ENCODE results near the gene MRO.
"Not testable (repeated sequence)": the region's sequence is repeated elsewhere in the genome, so short reads cannot be mapped to it uniquely, and the experiment has no call there.

Gene MRO

DNA sequence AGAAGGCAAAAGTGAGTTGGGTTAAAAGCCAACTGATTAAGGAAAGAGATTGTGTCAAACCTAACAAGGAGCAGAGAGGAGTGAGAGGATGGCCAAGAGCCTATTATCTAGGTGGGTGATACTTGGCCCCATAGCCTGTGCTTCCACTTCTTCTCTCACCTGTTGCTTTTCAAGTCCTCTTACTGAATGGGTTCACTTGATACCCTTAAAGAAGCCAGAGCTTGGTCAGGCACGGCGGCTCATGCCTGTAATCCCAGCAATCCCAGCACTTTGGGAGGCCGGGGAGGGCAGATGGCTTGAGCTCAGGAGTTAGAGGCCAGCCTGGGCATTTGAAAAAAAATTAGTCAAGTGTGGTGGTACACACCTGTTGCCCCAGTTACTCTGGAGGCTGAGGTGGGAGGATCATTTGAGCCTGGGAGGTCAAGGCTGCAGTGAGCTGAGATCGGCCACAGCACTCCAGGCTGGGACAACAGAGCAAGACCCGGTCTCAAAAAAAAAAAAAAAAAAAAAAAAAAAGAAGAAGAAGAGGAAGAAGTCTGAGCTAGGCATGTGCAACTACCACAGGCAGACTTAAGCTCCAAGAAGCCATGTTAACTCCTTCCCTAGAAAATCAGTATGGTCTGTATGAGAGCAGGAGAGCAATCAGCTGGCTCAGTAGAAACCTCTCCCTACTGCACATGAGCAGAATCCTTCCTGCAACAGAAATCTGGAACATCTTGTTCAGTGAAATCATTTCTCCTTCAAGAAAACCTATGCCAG is 30.7 kb upstream of the MRO start:
- Histone ChIP-seq H3K27me3 (ENCODE audit: insufficient read depth, low read length) (no peaks in the 10 kb centered on the region), H3K27ac (ENCODE audit: low read depth, low read length) (no peak overlapping the region), H3K4me1 (ENCODE audit: insufficient read depth, low read length) (0 out of 2 replicates have a peak, but pooled peaks cover 4% of the 10 kb centered on the region), H3K36me3 (ENCODE audit: insufficient read depth, low read length) (no peaks in the 10 kb centered on the region), H3K9me3 (ENCODE audit: insufficient read depth, low read depth, low read length) (no peaks in the 10 kb centered on the region), H3K9ac (ENCODE audit: low read depth, low read length) (no peak overlapping the region), H3K4me3 (ENCODE audit: low read length) (no peak overlapping the region)
- 94% methylated on average over 4 of the region's 5 CpGs for WGBS

DNA sequence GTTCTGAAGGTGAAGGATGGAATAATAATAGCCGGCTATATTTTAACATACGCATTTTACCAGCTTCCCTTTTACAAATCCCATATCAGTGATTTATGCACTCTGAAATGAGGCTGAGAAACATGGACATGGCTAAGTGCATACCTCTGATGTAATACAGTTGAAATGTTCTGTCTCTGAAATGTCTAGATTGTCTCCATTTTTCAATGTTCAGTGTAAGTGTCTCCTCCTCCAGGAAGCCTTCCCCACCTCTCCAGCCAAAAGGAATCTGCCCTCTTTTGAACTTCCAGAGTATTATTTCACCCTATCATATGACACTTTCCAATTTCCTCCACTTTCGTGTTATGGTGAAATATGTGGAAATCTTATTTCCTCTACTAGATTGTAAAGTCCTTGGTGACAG is 29.6 kb upstream of the MRO start:
- Histone ChIP-seq H3K36me3 (ENCODE audit: insufficient read depth, low read length) (no peaks in the 10 kb centered on the region), H3K9ac (ENCODE audit: low read depth, low read length) (no peak overlapping the region), H3K9me3 (ENCODE audit: insufficient read depth, low read depth, low read length) (no peaks in the 10 kb centered on the region), H3K4me3 (ENCODE audit: low read length) (no peak overlapping the region), H3K4me1 (ENCODE audit: insufficient read depth, low read length) (0 out of 2 replicates have a peak, but pooled peaks cover 4% of the 10 kb centered on the region), H3K27ac (ENCODE audit: low read depth, low read length) (no peak overlapping the region), H3K27me3 (ENCODE audit: insufficient read depth, low read length) (no peaks in the 10 kb centered on the region)
- no CpG with 5 or more reads among the region's 3 CpGs for WGBS

DNA sequence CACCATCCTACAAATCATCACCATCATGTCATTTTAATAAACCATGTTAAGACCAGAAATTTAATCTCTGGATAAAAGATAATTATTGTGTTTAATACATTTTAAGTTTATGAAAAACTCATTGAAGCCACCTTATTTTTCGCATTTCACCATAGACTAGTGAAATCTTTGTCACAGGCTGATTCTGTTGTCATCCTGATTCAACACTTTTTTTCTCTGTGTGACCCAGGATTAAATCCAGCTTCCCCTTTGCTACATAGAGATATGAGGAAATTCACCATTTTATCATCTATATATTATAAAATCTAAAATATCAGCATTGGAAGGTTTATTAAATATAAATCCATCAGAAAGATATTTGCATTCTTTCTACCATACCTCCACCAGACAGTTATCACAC is 29.2 kb upstream of the MRO start:
- no peak overlapping the region for H3K9ac ChIP-seq (ENCODE audit: low read depth, low read length)
- no peaks in the 10 kb centered on the region for H3K4me1 ChIP-seq (ENCODE audit: insufficient read depth, low read length)
- no peaks in the 10 kb centered on the region for H3K9me3 ChIP-seq (ENCODE audit: insufficient read depth, low read depth, low read length)
- no peak overlapping the region for H3K4me3 ChIP-seq (ENCODE audit: low read length)
- 93% methylated on average over 1 of the region's 1 CpG for WGBS
- no peaks in the 10 kb centered on the region for H3K27me3 ChIP-seq (ENCODE audit: insufficient read depth, low read length)
- H3K27ac ChIP-seq (ENCODE audit: low read depth, low read length), result no peak overlapping the region
- H3K36me3 ChIP-seq (ENCODE audit: insufficient read depth, low read length), result no peaks in the 10 kb centered on the region

DNA sequence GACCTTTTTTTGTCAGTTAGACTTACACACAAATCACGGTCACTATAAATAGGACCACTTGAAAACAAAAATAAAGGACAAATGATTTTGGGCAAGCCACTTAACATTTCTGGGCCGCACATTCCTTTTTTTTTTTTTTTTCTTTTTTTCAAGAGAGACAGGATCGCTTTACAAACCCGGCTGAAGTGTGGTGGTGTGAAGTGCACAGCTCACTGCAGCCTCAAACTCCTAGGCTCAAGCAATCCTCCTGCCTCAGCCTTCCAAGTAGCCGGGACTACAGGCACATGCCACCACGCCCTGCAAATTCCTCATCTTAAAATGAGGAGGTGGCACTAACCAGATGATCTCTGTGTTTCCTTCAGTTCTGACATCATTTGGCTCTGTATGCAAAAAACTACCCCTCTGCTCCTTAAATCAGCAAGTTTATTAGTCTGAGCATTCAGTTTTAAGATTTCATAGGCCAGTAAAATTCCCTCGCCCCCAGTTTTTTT is 28.3 kb upstream of the MRO start:
- Histone ChIP-seq H3K9me3 (ENCODE audit: insufficient read depth, low read depth, low read length) (no peaks in the 10 kb centered on the region), H3K9ac (ENCODE audit: low read depth, low read length) (no peak overlapping the region), H3K27me3 (ENCODE audit: insufficient read depth, low read length) (no peaks in the 10 kb centered on the region), H3K4me1 (ENCODE audit: insufficient read depth, low read length) (no peaks in the 10 kb centered on the region), H3K27ac (ENCODE audit: low read depth, low read length) (no peak overlapping the region), H3K4me3 (ENCODE audit: low read length) (no peak overlapping the region), H3K36me3 (ENCODE audit: insufficient read depth, low read length) (no peaks in the 10 kb centered on the region)
- 93% methylated on average over 7 of the region's 7 CpGs for WGBS

DNA sequence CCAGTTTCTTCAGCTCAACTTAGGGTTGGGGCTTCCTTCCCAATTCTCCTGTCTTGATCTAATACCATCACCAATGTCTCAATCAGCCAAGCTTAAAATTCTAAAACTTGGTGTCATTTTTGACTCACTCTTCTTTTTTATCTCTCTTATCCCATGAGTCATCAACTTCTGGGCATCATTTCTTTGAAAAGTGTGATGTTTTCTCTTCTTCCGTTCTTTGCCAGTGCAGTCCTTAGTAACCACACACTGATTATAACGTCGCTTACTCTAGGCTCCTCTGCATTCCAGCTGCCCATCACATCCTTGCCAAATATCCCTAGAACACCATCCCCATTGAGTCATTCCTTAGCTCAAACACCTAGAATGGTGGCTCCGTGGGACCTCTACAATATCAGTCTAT is 27.4 kb upstream of the MRO start:
- Histone ChIP-seq H3K36me3 (ENCODE audit: insufficient read depth, low read length) (no peaks in the 10 kb centered on the region), H3K4me1 (ENCODE audit: insufficient read depth, low read length) (no peaks in the 10 kb centered on the region), H3K27ac (ENCODE audit: low read depth, low read length) (no peak overlapping the region), H3K9ac (ENCODE audit: low read depth, low read length) (no peak overlapping the region), H3K9me3 (ENCODE audit: insufficient read depth, low read depth, low read length) (no peaks in the 10 kb centered on the region), H3K27me3 (ENCODE audit: insufficient read depth, low read length) (no peaks in the 10 kb centered on the region), H3K4me3 (ENCODE audit: low read length) (no peak overlapping the region)
- WGBS, result 94% methylated on average over 4 of the region's 4 CpGs

DNA sequence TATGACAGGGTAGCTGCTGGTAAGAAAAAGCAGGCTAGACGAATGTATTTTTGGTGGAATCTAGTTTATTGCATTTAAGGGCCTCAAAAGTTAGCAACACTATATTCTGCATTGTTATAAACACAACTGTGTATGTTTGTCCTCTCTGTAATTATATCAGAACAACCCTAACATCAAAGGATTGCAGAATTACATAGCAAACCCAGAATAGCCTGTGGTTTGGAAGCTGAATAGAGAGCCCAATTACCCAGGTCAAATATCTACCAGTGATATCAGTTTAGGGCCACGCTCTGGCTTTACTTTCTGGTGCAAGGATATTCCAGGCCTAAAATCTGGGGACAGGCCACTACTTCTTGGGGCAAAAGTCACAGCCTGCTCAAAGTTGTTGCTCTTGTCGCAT is 25.1 kb upstream of the MRO start:
- Histone ChIP-seq H3K4me1 (ENCODE audit: insufficient read depth, low read length) (no peaks in the 10 kb centered on the region), H3K9me3 (ENCODE audit: insufficient read depth, low read depth, low read length) (no peaks in the 10 kb centered on the region), H3K36me3 (ENCODE audit: insufficient read depth, low read length) (no peaks in the 10 kb centered on the region), H3K27me3 (ENCODE audit: insufficient read depth, low read length) (no peaks in the 10 kb centered on the region), H3K9ac (ENCODE audit: low read depth, low read length) (no peak overlapping the region), H3K4me3 (ENCODE audit: low read length) (no peak overlapping the region), H3K27ac (ENCODE audit: low read depth, low read length) (no peak overlapping the region)
- 89% methylated on average over 3 of the region's 3 CpGs for WGBS

DNA sequence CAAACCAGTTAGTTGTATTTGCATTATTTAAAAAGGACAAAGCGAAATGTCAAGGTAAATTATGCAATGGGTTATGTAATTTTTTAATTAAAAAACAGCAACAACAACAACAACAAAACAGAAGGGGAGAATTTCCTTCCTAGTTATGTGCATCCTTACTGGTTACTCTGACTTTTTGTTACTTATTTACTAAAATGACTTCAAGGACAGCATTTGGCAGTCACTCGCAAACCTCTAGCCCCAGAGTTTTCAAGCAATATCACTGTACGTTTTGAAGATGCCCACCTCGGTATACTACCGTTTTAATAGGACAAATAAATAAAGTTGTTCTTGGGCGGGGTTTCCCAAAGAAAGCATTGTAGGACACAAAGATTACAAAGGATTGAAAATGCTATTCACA is 24.7 kb upstream of the MRO start:
- Histone ChIP-seq H3K4me1 (ENCODE audit: insufficient read depth, low read length) (no peaks in the 10 kb centered on the region), H3K9me3 (ENCODE audit: insufficient read depth, low read depth, low read length) (no peaks in the 10 kb centered on the region), H3K4me3 (ENCODE audit: low read length) (no peak overlapping the region), H3K9ac (ENCODE audit: low read depth, low read length) (no peak overlapping the region), H3K36me3 (ENCODE audit: insufficient read depth, low read length) (no peaks in the 10 kb centered on the region), H3K27ac (ENCODE audit: low read depth, low read length) (no peak overlapping the region), H3K27me3 (ENCODE audit: insufficient read depth, low read length) (no peaks in the 10 kb centered on the region)
- WGBS, result 95% methylated on average over 5 of the region's 6 CpGs

DNA sequence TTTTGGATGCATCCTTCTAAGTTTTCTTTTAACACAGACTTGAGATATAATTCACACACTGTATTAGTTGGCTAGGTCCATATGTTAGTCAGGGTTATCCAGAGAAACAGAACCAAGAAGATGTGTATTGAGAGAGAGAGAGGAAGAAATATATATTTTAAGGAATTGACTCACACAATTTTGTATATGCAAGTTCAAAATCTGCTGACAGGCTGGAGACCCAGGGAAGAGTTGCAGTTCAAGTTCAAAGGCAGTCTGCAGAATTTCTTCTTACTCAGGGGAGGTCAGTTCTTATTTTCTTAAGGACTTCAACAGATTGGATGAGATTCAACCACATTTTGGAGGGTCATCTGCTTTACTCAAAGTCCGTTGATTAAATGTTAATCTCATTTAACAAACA is 23.0 kb upstream of the MRO start:
- Histone ChIP-seq H3K4me1 (ENCODE audit: insufficient read depth, low read length) (no peaks in the 10 kb centered on the region), H3K9ac (ENCODE audit: low read depth, low read length) (no peak overlapping the region), H3K4me3 (ENCODE audit: low read length) (no peak overlapping the region), H3K36me3 (ENCODE audit: insufficient read depth, low read length) (no peaks in the 10 kb centered on the region), H3K27ac (ENCODE audit: low read depth, low read length) (no peak overlapping the region), H3K9me3 (ENCODE audit: insufficient read depth, low read depth, low read length) (no peaks in the 10 kb centered on the region), H3K27me3 (ENCODE audit: insufficient read depth, low read length) (no peaks in the 10 kb centered on the region)
- WGBS, result 40% methylated on average over 1 of the region's 1 CpG

DNA sequence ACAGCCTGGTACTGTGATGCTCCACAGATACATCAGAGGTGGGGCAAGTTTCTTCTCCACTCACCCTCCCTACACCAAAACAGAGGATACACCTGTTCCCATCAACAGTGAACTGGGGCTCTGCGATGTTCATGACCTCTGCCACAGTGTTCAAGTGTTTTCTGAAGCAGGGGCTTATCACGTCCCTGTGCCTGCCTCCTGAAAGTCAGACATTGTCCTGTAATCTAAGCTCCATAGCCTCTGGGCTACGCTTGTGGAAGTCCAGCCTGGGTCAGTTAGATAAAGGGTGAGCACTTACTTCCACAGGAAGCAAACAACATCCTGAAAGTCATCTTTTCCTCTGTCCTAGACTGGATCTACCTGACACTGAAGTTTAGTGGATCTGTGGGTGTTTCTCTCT is 20.2 kb upstream of the MRO start:
- Histone ChIP-seq H3K9me3 (ENCODE audit: insufficient read depth, low read depth, low read length) (no peaks in the 10 kb centered on the region), H3K27ac (ENCODE audit: low read depth, low read length) (no peak overlapping the region), H3K9ac (ENCODE audit: low read depth, low read length) (no peak overlapping the region), H3K4me1 (ENCODE audit: insufficient read depth, low read length) (no peaks in the 10 kb centered on the region), H3K4me3 (ENCODE audit: low read length) (no peak overlapping the region), H3K27me3 (ENCODE audit: insufficient read depth, low read length) (no peaks in the 10 kb centered on the region), H3K36me3 (ENCODE audit: insufficient read depth, low read length) (no peaks in the 10 kb centered on the region)
- 89% methylated on average over 3 of the region's 3 CpGs for WGBS

DNA sequence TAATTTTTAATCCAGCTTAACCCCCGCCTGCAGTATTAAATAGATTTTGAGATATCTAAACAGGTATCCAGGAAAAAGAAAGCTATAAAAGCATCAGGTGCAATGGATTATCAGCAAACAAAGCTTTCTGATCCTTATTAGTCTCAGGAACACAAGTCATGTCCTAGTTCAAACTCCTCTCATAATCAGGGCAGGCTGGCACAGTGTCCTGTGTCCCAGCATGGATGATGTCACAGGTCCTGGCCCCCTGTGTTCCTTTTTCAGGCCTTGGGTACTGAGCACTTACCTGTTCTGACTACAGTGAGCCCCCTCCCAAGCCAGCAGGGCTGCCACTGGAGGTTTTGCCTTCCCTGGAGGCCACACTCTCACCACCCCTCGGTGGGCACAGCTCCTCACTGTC is 19.5 kb upstream of the MRO start:
- H3K9ac ChIP-seq (ENCODE audit: low read depth, low read length), result no peak overlapping the region
- WGBS, result 86% methylated on average over 2 of the region's 2 CpGs
- H3K27me3 ChIP-seq (ENCODE audit: insufficient read depth, low read length), result no peaks in the 10 kb centered on the region
- no peaks in the 10 kb centered on the region for H3K9me3 ChIP-seq (ENCODE audit: insufficient read depth, low read depth, low read length)
- H3K27ac ChIP-seq (ENCODE audit: low read depth, low read length), result no peak overlapping the region
- H3K4me1 ChIP-seq (ENCODE audit: insufficient read depth, low read length), result no peaks in the 10 kb centered on the region
- no peak overlapping the region for H3K4me3 ChIP-seq (ENCODE audit: low read length)
- H3K36me3 ChIP-seq (ENCODE audit: insufficient read depth, low read length), result no peaks in the 10 kb centered on the region

DNA sequence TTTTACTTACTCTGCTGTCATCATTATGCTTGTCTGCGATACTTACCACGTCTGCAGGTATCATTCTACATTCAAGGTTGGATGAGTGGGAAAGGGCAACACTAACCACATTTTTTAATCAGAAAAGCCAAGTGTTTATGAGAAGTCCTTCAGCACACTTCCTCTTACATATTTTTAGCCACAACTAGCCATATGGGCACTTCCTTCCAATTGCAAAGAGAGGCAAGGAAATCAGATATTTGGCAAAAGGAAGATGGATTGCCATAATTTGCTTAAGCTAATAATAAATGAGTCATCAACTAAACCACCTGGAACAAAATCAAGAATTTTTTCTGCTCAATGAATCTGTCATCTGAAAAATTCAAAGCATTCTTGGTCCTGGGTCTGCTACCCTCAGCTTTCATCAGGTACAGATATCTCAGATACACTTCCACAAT is 16.7 kb upstream of the MRO start:
- H3K4me1 ChIP-seq (ENCODE audit: insufficient read depth, low read length), result no peaks in the 10 kb centered on the region
- H3K27ac ChIP-seq (ENCODE audit: low read depth, low read length), result no peak overlapping the region
- no peak overlapping the region for H3K9ac ChIP-seq (ENCODE audit: low read depth, low read length)
- H3K27me3 ChIP-seq (ENCODE audit: insufficient read depth, low read length), result no peaks in the 10 kb centered on the region
- no peaks in the 10 kb centered on the region for H3K9me3 ChIP-seq (ENCODE audit: insufficient read depth, low read depth, low read length)
- WGBS, result 100% methylated on average over 2 of the region's 2 CpGs
- H3K36me3 ChIP-seq (ENCODE audit: insufficient read depth, low read length), result no peaks in the 10 kb centered on the region
- no peak overlapping the region for H3K4me3 ChIP-seq (ENCODE audit: low read length)

DNA sequence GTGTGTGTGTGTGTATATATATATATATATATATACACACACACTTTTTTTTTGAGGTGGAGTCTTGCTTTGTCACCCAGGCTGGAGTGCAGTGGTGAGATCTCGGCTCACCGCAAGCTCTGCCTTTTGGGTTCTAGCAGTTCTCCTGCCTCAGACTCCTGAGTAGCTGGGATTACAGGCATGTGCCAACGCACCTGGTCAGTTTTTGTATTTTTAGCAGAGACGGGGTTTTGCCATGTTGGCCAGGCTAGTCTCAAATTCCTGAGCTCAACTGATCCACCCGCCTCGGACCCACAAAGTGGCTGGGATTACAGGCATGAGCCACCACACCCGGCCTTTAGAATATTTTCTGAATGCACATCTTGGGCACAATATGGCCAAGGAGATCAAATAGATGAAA is 13.7 kb upstream of the MRO start:
- not testable (repeated sequence) for H3K9ac ChIP-seq (ENCODE audit: low read depth, low read length); H3K4me3 ChIP-seq (ENCODE audit: low read length); H3K36me3 ChIP-seq (ENCODE audit: insufficient read depth, low read length); H3K27ac ChIP-seq (ENCODE audit: low read depth, low read length); H3K4me1 ChIP-seq (ENCODE audit: insufficient read depth, low read length); H3K9me3 ChIP-seq (ENCODE audit: insufficient read depth, low read depth, low read length); H3K27me3 ChIP-seq (ENCODE audit: insufficient read depth, low read length)
- 96% methylated on average over 7 of the region's 7 CpGs for WGBS
